Vagina (tissue), 2 donors: ENCODE data around the gene GRAMD4. TPM values are rescaled to one million over a fixed set of nuclear protein-coding genes. Genes with fewer than 3 reads are reported as not detected.

ENCODE experiments used
- DNase-seq, 2 donors: peaks; one replicate each; pipeline ENCODE4 v3.0.0-alpha.2; 2017; ENCODE audit errors: extremely low spot score in 2 of 2
- H3K27ac ChIP-seq: fragments of 200-600 bp; sonication (generic); one replicate; pipeline ENCODE4 v1.5.1; 2019
- H3K27me3 ChIP-seq: fragments of 200-600 bp; sonication (generic); one replicate; pipeline ENCODE4 v1.5.1; 2019
- H3K36me3 ChIP-seq, 2 donors: fragments of 200-600 bp; sonication (generic); one replicate each; pipeline ENCODE4 v1.5.1; 2017 to 2019
- H3K4me1 ChIP-seq: fragments of 200-600 bp; sonication (generic); one replicate; pipeline ENCODE4 v1.5.1; 2019
- H3K4me3 ChIP-seq, 2 donors: fragments of 200-600 bp; sonication (generic); 1 replicate in 1 of 2; 2 replicates in 1 of 2; pipeline ENCODE4 v1.5.1; 2016 to 2019
- H3K9me3 ChIP-seq: fragments of 200-600 bp; sonication (generic); one replicate; pipeline ENCODE4 v1.5.1; 2019
- CTCF ChIP-seq, 3 experiments: fragments of 450-650 bp in 2 of 3; fragments of 200-600 bp in 1 of 3; sonication (generic) in 1 of 3; IDR thresholded peaks; one replicate each; pipeline ENCODE4 v1.5.1; 2017 to 2019; ENCODE audit warnings: antibody characterized with exemption in 3 of 3, mild to moderate bottlenecking in 2 of 3, moderate library complexity in 2 of 3
- POLR2A ChIP-seq, 2 donors: fragments of 450-650 bp; IDR thresholded peaks; one replicate each; pipeline ENCODE4 v1.6.1; 2017; ENCODE audit warnings: antibody characterized with exemption in 2 of 2, mild to moderate bottlenecking in 2 of 2, moderate library complexity in 2 of 2
- POLR2AphosphoS5 ChIP-seq, 2 donors: sonication (generic); formaldehyde crosslinking; IDR thresholded peaks; one replicate each; pipeline ENCODE4 v1.9.0; 2017; ENCODE audit warnings: antibody characterized with exemption in 2 of 2, mild to moderate bottlenecking in 2 of 2, low read depth in 1 of 2; ENCODE audit not compliant: insufficient read depth in 1 of 2
- intact Hi-C: fragments of 100-400 bp; cut with DNase I; formaldehyde crosslinking; loops from one replicate; pipeline ENCODE4 v1.15.1; 2023
- total RNA-seq: library from RNA; depleted of rRNA; stranded (reverse); fragments of >200 nt; gene quantifications from one replicate; pipeline ENCODE4 v1.2.3, GENCODE V29; 2016

GRAMD4 gene
- total RNA-seq, 1 donor from 2014 or later = 28.7 TPM

GRCh38 chr22:46719921-46720320 lies 99.7 kb downstream of the GRAMD4 start:
- H3K4me1 ChIP-seq = peaks cover 20% of the 10 kb centered on the region

GRCh38 chr22:46721501-46722085 lies 101.4 kb downstream of the GRAMD4 start:
- H3K27me3 ChIP-seq = no peaks in the 10 kb centered on the region
- DNase-seq = no peak
- intact Hi-C loops = no loop called here
- peaks cover 0 to 41% of the 10 kb centered on the region in 2 donors for H3K36me3 ChIP-seq
- no peaks in the 10 kb centered on the region for H3K9me3 ChIP-seq
- H3K4me3 ChIP-seq = no peak overlapping the region
- TF ChIP-seq POLR2A (IDR thresholded peaks at IDR 0.05) (no peak), POLR2AphosphoS5 (IDR thresholded peaks at IDR 0.05; ENCODE audit: insufficient read depth in 1 of 2, low read depth in 1 of 2) (peak in 1 of 2 donors; percentile 20), CTCF (IDR thresholded peaks at IDR 0.05) (no peak)
- no peak overlapping the region for H3K27ac ChIP-seq
- peaks cover 34% of the 10 kb centered on the region for H3K4me1 ChIP-seq

More at GRCh38 chr22:46719921-46720320, 99.7 kb downstream of the GRAMD4 start:
- intact Hi-C loops = no loop called here
- TF ChIP-seq CTCF (IDR thresholded peaks at IDR 0.05) (no peak), POLR2AphosphoS5 (IDR thresholded peaks at IDR 0.05; ENCODE audit: insufficient read depth in 1 of 2, low read depth in 1 of 2) (no peak), POLR2A (IDR thresholded peaks at IDR 0.05) (no peak)
- no peak for DNase-seq
- no peaks in the 10 kb centered on the region for H3K9me3 ChIP-seq
- no peak overlapping the region for H3K4me3 ChIP-seq
- H3K36me3 ChIP-seq = peaks cover 0 to 42% of the 10 kb centered on the region in 2 donors
- no peak overlapping the region for H3K27ac ChIP-seq
- no peaks in the 10 kb centered on the region for H3K27me3 ChIP-seq

- intact Hi-C loops = no loop called here
- peaks cover 0 to 20% of the 10 kb centered on the region in 2 donors for H3K36me3 ChIP-seq
Measured at GRCh38 chr22:46723882-46724281, 103.7 kb downstream of the GRAMD4 start.

GRCh38 chr22:46725096-46725495 lies 104.9 kb downstream of the GRAMD4 start:
- Histone ChIP-seq H3K27ac (no peak overlapping the region), H3K4me1 (peaks cover 56% of the 10 kb centered on the region), H3K9me3 (no peaks in the 10 kb centered on the region), H3K4me3 (no peak overlapping the region), H3K36me3 (peaks cover 0 to 7% of the 10 kb centered on the region in 2 donors), H3K27me3 (no peaks in the 10 kb centered on the region)
- TF ChIP-seq CTCF (IDR thresholded peaks at IDR 0.05) (no peak), POLR2A (IDR thresholded peaks at IDR 0.05) (no peak), POLR2AphosphoS5 (IDR thresholded peaks at IDR 0.05; ENCODE audit: insufficient read depth in 1 of 2, low read depth in 1 of 2) (no peak)
- DNase-seq = no peak
- intact Hi-C loops = no loop called here

More at GRCh38 chr22:46723882-46724281, 103.7 kb downstream of the GRAMD4 start:
- no peak for DNase-seq
- no peak for TF ChIP-seq POLR2A (IDR thresholded peaks at IDR 0.05)
- TF ChIP-seq POLR2AphosphoS5 (IDR thresholded peaks at IDR 0.05; ENCODE audit: insufficient read depth in 1 of 2, low read depth in 1 of 2) = no peak
- no peak for TF ChIP-seq CTCF (IDR thresholded peaks at IDR 0.05)
- H3K9me3 ChIP-seq = no peaks in the 10 kb centered on the region
- no peak overlapping the region for H3K4me3 ChIP-seq
- H3K27me3 ChIP-seq = no peaks in the 10 kb centered on the region
- H3K4me1 ChIP-seq = peaks cover 50% of the 10 kb centered on the region
- no peak overlapping the region for H3K27ac ChIP-seq
